Thymus (tissue), 11 donors: Measurements from ENCODE around the gene OTOA. TPM values are rescaled to one million over a fixed set of nuclear protein-coding genes. Genes with fewer than 3 reads are reported as not detected.
"Not testable (repeated sequence)": the region's sequence is repeated elsewhere in the genome, so short reads cannot be mapped to it uniquely, and the experiment has no call there.

Experiments
- DNase-seq, 9 donors: peaks; one replicate each; pipeline ENCODE4 v3.0.0-alpha.2; 2013; ENCODE audit warnings: low spot score in 9 of 9, low read depth in 6 of 9, missing footprints in 1 of 9
- H3K27ac ChIP-seq, 2 donors: one replicate each; pipeline ENCODE4 v1.5.1; 2013; ENCODE audit warnings: control low read depth in 1 of 2, low read depth in 1 of 2, low read length in 1 of 2, mild to moderate bottlenecking in 1 of 2, moderate library complexity in 1 of 2
- H3K27me3 ChIP-seq, 2 donors: one replicate each; pipeline ENCODE4 v1.5.1; 2013; ENCODE audit warnings: low read length in 1 of 2; ENCODE audit not compliant: control insufficient read depth in 2 of 2, insufficient read depth in 1 of 2
- H3K36me3 ChIP-seq, 2 donors: one replicate each; pipeline ENCODE4 v1.5.1; 2013; ENCODE audit warnings: low read length in 1 of 2, mild to moderate bottlenecking in 1 of 2, moderate library complexity in 1 of 2; ENCODE audit not compliant: control insufficient read depth in 2 of 2, insufficient read depth in 2 of 2
- H3K4me1 ChIP-seq, 2 donors: one replicate each; pipeline ENCODE4 v1.5.1; 2013; ENCODE audit warnings: low read length in 2 of 2; ENCODE audit not compliant: control insufficient read depth in 2 of 2, insufficient read depth in 2 of 2
- H3K4me3 ChIP-seq, 2 donors: one replicate each; pipeline ENCODE4 v1.5.1; 2013; ENCODE audit warnings: low read length in 2 of 2, control low read depth in 1 of 2, mild to moderate bottlenecking in 1 of 2
- H3K9me3 ChIP-seq, 2 donors: one replicate each; pipeline ENCODE4 v1.5.1; 2013; ENCODE audit warnings: low read length in 1 of 2, mild to moderate bottlenecking in 1 of 2; ENCODE audit not compliant: control insufficient read depth in 2 of 2, insufficient read depth in 1 of 2
- WGBS: extraction: QIAGEN DNeasy Blood & Tissue Kit; methylation state at CpG from one replicate; pipeline ENCODE4 v1.1.7; 2013; 5-methylcytosine and 5-hydroxymethylcytosine counted together
- polyA plus RNA-seq: library from polyadenylated mRNA; stranded (reverse); fragments of 200-250 nt; gene quantifications from one replicate; pipeline ENCODE4 v1.2.3, GENCODE V29; 2013
- total RNA-seq: library from RNA; stranded (reverse); fragments of 120-200 nt; gene quantifications from one replicate; pipeline ENCODE4 v1.2.4, GENCODE V29; 2013
- donor health status: healthy.

Gene OTOA
- total and polyA plus RNA-seq, 2 donors = 0.28 to 1.3 TPM

GRCh38 chr16:21702276-21702675, 38.5 kb downstream of the OTOA start:
- no peak overlapping the region for H3K4me3 ChIP-seq
- no peak for DNase-seq
- 88% methylated on average over 3 of the region's 3 CpGs for whole genome bisulfite sequencing
- H3K36me3 ChIP-seq = no peaks in the 10 kb centered on the region
- no peak overlapping the region for H3K27ac ChIP-seq
- H3K27me3 ChIP-seq = no peaks in the 10 kb centered on the region
- no peaks in the 10 kb centered on the region for H3K4me1 ChIP-seq
- H3K9me3 ChIP-seq = no peaks in the 10 kb centered on the region

GRCh38 chr16:21703156-21703555, 39.4 kb downstream of the OTOA start:
- no peak for DNase-seq
- no peaks in the 10 kb centered on the region for H3K9me3 ChIP-seq
- no peak overlapping the region for H3K27ac ChIP-seq
- no peak overlapping the region for H3K4me3 ChIP-seq
- no peaks in the 10 kb centered on the region for H3K27me3 ChIP-seq
- 84% methylated on average over 2 of the region's 2 CpGs for WGBS
- no peaks in the 10 kb centered on the region for H3K36me3 ChIP-seq
- no peaks in the 10 kb centered on the region for H3K4me1 ChIP-seq

GRCh38 chr16:21703589-21704174, 39.9 kb downstream of the OTOA start:
- no peaks in the 10 kb centered on the region for H3K27me3 ChIP-seq
- WGBS = 82% methylated on average over 5 of the region's 5 CpGs
- DNase-seq = no peak
- no peaks in the 10 kb centered on the region for H3K36me3 ChIP-seq
- no peak overlapping the region for H3K27ac ChIP-seq
- H3K9me3 ChIP-seq = no peaks in the 10 kb centered on the region
- no peak overlapping the region for H3K4me3 ChIP-seq
- no peaks in the 10 kb centered on the region for H3K4me1 ChIP-seq

GRCh38 chr16:21704266-21704665, 40.5 kb downstream of the OTOA start:
- Histone ChIP-seq H3K9me3 (no peaks in the 10 kb centered on the region), H3K27me3 (no peaks in the 10 kb centered on the region), H3K27ac (no peak overlapping the region), H3K4me1 (no peaks in the 10 kb centered on the region), H3K4me3 (no peak overlapping the region), H3K36me3 (no peaks in the 10 kb centered on the region)
- no peak for DNase-seq
- 97% methylated on average over 5 of the region's 5 CpGs for WGBS

- Histone ChIP-seq H3K4me1 (no peaks in the 10 kb centered on the region), H3K9me3 (no peaks in the 10 kb centered on the region), H3K27me3 (no peaks in the 10 kb centered on the region), H3K27ac (no peak overlapping the region), H3K4me3 (no peak overlapping the region), H3K36me3 (no peaks in the 10 kb centered on the region)
- DNase-seq = no peak
- 95% methylated on average over 6 of the region's 6 CpGs for WGBS
Measured at GRCh38 chr16:21704733-21705132, 41.0 kb downstream of the OTOA start.

GRCh38 chr16:21708533-21709115, 44.9 kb downstream of the OTOA start:
- no peaks in the 10 kb centered on the region for H3K4me1 ChIP-seq
- no peaks in the 10 kb centered on the region for H3K9me3 ChIP-seq
- H3K36me3 ChIP-seq = no peaks in the 10 kb centered on the region
- H3K4me3 ChIP-seq = no peak overlapping the region
- peak; percentile 24 to 88 (median 64) for DNase-seq
- WGBS = 7% methylated on average over 10 of the region's 10 CpGs
- H3K27ac ChIP-seq = no peak overlapping the region
- H3K27me3 ChIP-seq = no peaks in the 10 kb centered on the region

- Histone ChIP-seq H3K4me3 (no peak overlapping the region), H3K27me3 (no peaks in the 10 kb centered on the region), H3K9me3 (no peaks in the 10 kb centered on the region), H3K4me1 (no peaks in the 10 kb centered on the region), H3K27ac (no peak overlapping the region), H3K36me3 (no peaks in the 10 kb centered on the region)
- WGBS = 91% methylated on average over 4 of the region's 4 CpGs
- DNase-seq = no peak
Measured at GRCh38 chr16:21710938-21711337, 47.2 kb downstream of the OTOA start.

- no peak for DNase-seq
- Histone ChIP-seq H3K27me3 (no peaks in the 10 kb centered on the region), H3K36me3 (no peaks in the 10 kb centered on the region), H3K4me1 (no peaks in the 10 kb centered on the region), H3K4me3 (no peak overlapping the region), H3K27ac (no peak overlapping the region), H3K9me3 (no peaks in the 10 kb centered on the region)
- 95% methylated on average over 5 of the region's 5 CpGs for WGBS
Measured at GRCh38 chr16:21713549-21714368, 50.0 kb downstream of the OTOA start.

GRCh38 chr16:21714369-21714618, 50.5 kb downstream of the OTOA start:
- H3K27ac ChIP-seq, H3K4me3 ChIP-seq, DNase-seq, H3K36me3 ChIP-seq, H3K9me3 ChIP-seq, H3K4me1 ChIP-seq, H3K27me3 ChIP-seq: not testable (repeated sequence)
